HCT116 (cell line): ENCODE data around the gene MRPL41. TPM values are rescaled to one million over a fixed set of nuclear protein-coding genes. Genes with fewer than 3 reads are reported as not detected.

Source experiments
- ATAC-seq: fragments of 200-7000 bp; cut with Tn5 transposase; 2 replicates; pipeline ENCODE4 v1.9.1; 2020; ENCODE audit warnings: mild to moderate bottlenecking, moderate library complexity
- BruUV-seq: library from RNA; stranded (reverse); fragments of 400-500 nt; replicated peaks from 2 replicates; lab custom pipeline; 2021; lab: Mats Ljungman, UMichigan
- CTCF ChIA-PET: fragments of 300-600 bp; sonication (Branson Sonifier 250); formaldehyde crosslinking; loops from one replicate; lab custom pipeline; 2021; ENCODE audit warnings: antibody characterized with exemption; lab: Charles Lee
- POLR2A ChIA-PET: fragments of 300-600, 350-600 bp; sonication (Branson Sonifier 250); formaldehyde crosslinking; loops from one replicate; lab custom pipeline; 2021; ENCODE audit warnings: antibody characterized with exemption; lab: Charles Lee
- RAD21 ChIA-PET, 2 experiments: fragments of 300-600 bp; sonication (Branson Sonifier 250); formaldehyde crosslinking; loops; one replicate each; lab custom pipeline; 2023; ENCODE audit warnings: low total read pairs in 2 of 2; ENCODE audit not compliant: uncharacterized antibody in 2 of 2, unreplicated experiment in 2 of 2, low non-redundant PET in 1 of 2; lab: Charles Lee
- DNase-seq: peaks from one replicate; pipeline ENCODE4 v3.0.0-alpha.2; 2010; ENCODE audit warnings: low read depth, low spot score
- H2AFZ ChIP-seq: fragments of 200-600 bp; shearing (Covaris generic), sonication (generic); 2 replicates; pipeline ENCODE4 v1.6.1; 2017; ENCODE audit warnings: low read depth, mixed run types, mixed read lengths, antibody characterized with exemption, low read length; ENCODE audit not compliant: poor library complexity, severe bottlenecking
- H3K27ac ChIP-seq: 2 replicates; pipeline ENCODE4 v1.5.1; 2012; ENCODE audit warnings: low read depth, low read length
- H3K27me3 ChIP-seq: fragments of 200-600 bp; sonication (generic); 2 replicates; pipeline ENCODE4 v1.6.1; 2016; ENCODE audit warnings: mixed run types, low read length, mixed read lengths; ENCODE audit not compliant: insufficient read depth
- H3K36me3 ChIP-seq, 2 experiments: fragments of 200-500 bp in 1 of 2; fragments of 200-600 bp in 1 of 2; sonication (Bioruptor generic) in 1 of 2; sonication (generic) in 1 of 2; 2 replicates each; pipeline versions ENCODE4 v1.5.1 to v1.6.1; 2014 to 2016; ENCODE audit warnings: low read length in 2 of 2, inconsistent platforms in 1 of 2, mixed read lengths in 1 of 2, mixed run types in 1 of 2; ENCODE audit not compliant: insufficient read depth in 2 of 2, control insufficient read depth in 1 of 2
- H3K4me1 ChIP-seq, 2 experiments: fragments of 200-600 bp in 1 of 2; sonication (generic) in 1 of 2; 2 replicates each; pipeline versions ENCODE4 v1.5.1 to v1.6.1; 2012 to 2017; ENCODE audit warnings: low read length in 2 of 2, inconsistent platforms in 1 of 2, mild to moderate bottlenecking in 1 of 2, mixed read lengths in 1 of 2, mixed run types in 1 of 2, moderate library complexity in 1 of 2; ENCODE audit not compliant: insufficient read depth in 2 of 2, control insufficient read depth in 1 of 2
- H3K4me2 ChIP-seq: fragments of 200-600 bp; sonication (generic); 2 replicates; pipeline ENCODE4 v1.6.1; 2017; ENCODE audit warnings: mixed run types, low read length, mixed read lengths
- H3K4me3 ChIP-seq, 2 experiments: fragments of 200-600 bp in 1 of 2; sonication (generic) in 1 of 2; replicated peaks in 1 of 2; 2 replicates each; pipeline ENCODE4 v1.5.1; 2011 to 2016; ENCODE audit warnings: low read length in 2 of 2, control low read depth in 1 of 2, low read depth in 1 of 2, mild to moderate bottlenecking in 1 of 2, mixed read lengths in 1 of 2, mixed run types in 1 of 2
- H3K79me2 ChIP-seq: fragments of 200-600 bp; sonication (generic); 2 replicates; pipeline ENCODE4 v1.6.1; 2017; ENCODE audit warnings: mild to moderate bottlenecking, mixed run types, low read length, moderate library complexity, mixed read lengths; ENCODE audit not compliant: insufficient read depth
- H3K9ac ChIP-seq: fragments of 200-600 bp; sonication (generic); 2 replicates; pipeline ENCODE4 v1.6.1; 2016; ENCODE audit warnings: low read length, mixed read lengths
- H3K9me2 ChIP-seq: fragments of 200-600 bp; sonication (generic), shearing (Covaris generic); 2 replicates; pipeline ENCODE4 v1.6.1; 2017; ENCODE audit warnings: mixed run types, mild to moderate bottlenecking, moderate library complexity; ENCODE audit not compliant: insufficient read depth
- H3K9me3 ChIP-seq, 2 experiments: fragments of 200-500 bp in 1 of 2; fragments of 200-600 bp in 1 of 2; sonication (Bioruptor generic) in 1 of 2; sonication (generic) in 1 of 2; 2 replicates each; pipeline ENCODE4 v1.6.1; 2014 to 2017; ENCODE audit warnings: low read length in 2 of 2, mixed read lengths in 2 of 2, inconsistent platforms in 1 of 2, low read depth in 1 of 2, mild to moderate bottlenecking in 1 of 2, mixed run types in 1 of 2, moderate library complexity in 1 of 2; ENCODE audit not compliant: control insufficient read depth in 1 of 2, insufficient read depth in 1 of 2
- H4K20me1 ChIP-seq: fragments of 200-600 bp; sonication (generic), shearing (Covaris generic); 2 replicates; pipeline ENCODE4 v1.6.1; 2017; ENCODE audit warnings: mixed run types, mild to moderate bottlenecking, moderate library complexity; ENCODE audit not compliant: insufficient read depth
- CBX3 ChIP-seq: IDR thresholded peaks from 2 replicates; pipeline ENCODE4 v1.6.1; 2012; ENCODE audit warnings: low read depth
- CEBPB ChIP-seq: IDR thresholded peaks from 2 replicates; pipeline ENCODE4 v1.6.1; 2012; ENCODE audit warnings: low read depth
- CTCF ChIP-seq, 3 experiments: fragments of 200-600 bp in 1 of 3; sonication (generic) in 1 of 3; IDR thresholded peaks in 2 of 3; conservative IDR thresholded peaks in 1 of 3; 2 replicates each; pipeline ENCODE4 v1.5.1; 2012 to 2017; ENCODE audit warnings: low read depth in 2 of 3, low read length in 2 of 3, antibody characterized with exemption in 1 of 3, borderline replicate concordance in 1 of 3, control low read depth in 1 of 3, mild to moderate bottlenecking in 1 of 3, mixed read lengths in 1 of 3, mixed run types in 1 of 3, moderate library complexity in 1 of 3; ENCODE audit not compliant: insufficient read depth in 1 of 3
- EGR1 ChIP-seq: IDR thresholded peaks from 2 replicates; pipeline ENCODE4 v1.6.1; 2012; ENCODE audit warnings: low read depth
- ELF1 ChIP-seq: IDR thresholded peaks from 2 replicates; pipeline ENCODE4 v1.6.1; 2012; ENCODE audit warnings: low read depth, borderline replicate concordance
- JUND ChIP-seq: IDR thresholded peaks from 2 replicates; pipeline ENCODE4 v1.6.1; 2012
- MAX ChIP-seq: IDR thresholded peaks from 2 replicates; pipeline ENCODE4 v1.6.1; 2012
- RAD21 ChIP-seq: IDR thresholded peaks from 2 replicates; pipeline ENCODE4 v1.6.1; 2012; ENCODE audit warnings: low read depth, mild to moderate bottlenecking
- SRF ChIP-seq: IDR thresholded peaks from 2 replicates; pipeline ENCODE4 v1.6.1; 2012; ENCODE audit warnings: low read depth
- ZBTB33 ChIP-seq: IDR thresholded peaks from 2 replicates; pipeline ENCODE4 v1.6.1; 2011; ENCODE audit warnings: mild to moderate bottlenecking, low read length, moderate library complexity; ENCODE audit not compliant: insufficient replicate concordance; ENCODE audit errors: extremely low read depth
- intact Hi-C: fragments of 100-400 bp; cut with micrococcal nuclease; formaldehyde crosslinking; loops from 2 replicates; pipeline ENCODE4 v1.10.0; 2022
- total RNA-seq: library from RNA; stranded (reverse); gene quantifications from one replicate; pipeline ENCODE4 v1.2.1, GENCODE V29; 2021; ENCODE audit not compliant: unreplicated experiment

The MRPL41 gene
- total RNA-seq, 1 experiment from 2014 or later = 69.5 TPM

DNA sequence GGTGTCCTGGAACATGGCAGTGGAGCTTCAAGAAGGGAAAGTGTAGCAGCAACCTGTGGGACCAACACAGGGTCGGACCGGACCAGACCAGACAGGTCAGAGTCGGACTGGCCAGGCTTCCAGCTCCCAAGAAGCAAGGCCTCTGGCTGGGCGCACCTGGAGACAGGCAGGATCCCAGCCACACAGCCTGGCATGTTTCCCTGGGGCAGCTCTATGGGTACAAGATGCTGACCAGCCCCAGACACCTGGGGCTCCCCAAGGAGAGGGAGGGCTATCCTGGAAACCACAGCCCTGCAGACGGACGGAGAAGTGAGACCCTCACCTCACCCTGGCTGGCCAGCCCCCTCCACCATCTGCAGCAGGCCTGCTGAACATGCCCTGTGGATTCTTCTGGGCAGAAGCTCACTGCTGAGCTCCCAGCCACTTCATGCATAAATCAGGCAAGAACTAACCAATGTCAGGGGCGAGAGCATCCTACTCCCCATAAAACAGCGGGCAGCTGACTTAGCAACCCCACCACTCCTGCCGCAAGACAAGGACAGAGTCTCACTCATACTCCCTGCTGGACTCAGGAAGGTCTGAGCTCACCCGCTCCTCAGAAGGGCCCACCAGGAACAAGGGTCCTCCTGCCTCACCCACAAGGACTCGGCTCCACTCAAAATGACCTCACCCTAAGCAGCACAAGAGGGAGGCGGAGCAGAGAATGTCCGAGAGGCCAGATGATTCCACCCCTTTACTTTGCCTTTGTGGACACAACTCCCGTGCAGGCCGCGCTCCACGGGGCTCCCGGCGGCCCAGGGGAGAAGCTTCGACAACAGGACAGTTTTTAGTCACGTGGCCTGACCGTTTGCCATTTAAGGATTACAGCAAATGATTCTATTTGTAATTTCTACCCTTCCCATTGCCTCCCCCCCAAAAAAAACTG lies 29.9 kb downstream of the MRPL41 start:
- Histone ChIP-seq H3K4me3 (no peak overlapping the region), H2AFZ (no peak overlapping the region), H3K79me2 (peaks cover 67% of the 10 kb centered on the region), H3K27ac (no peak overlapping the region), H4K20me1 (no peaks in the 10 kb centered on the region), H3K36me3 (peaks cover 17 to 46% of the 10 kb centered on the region in 2 experiments; a peak in 3 of 4 replicates), H3K9me3 (no peaks in the 10 kb centered on the region), H3K9me2 (no peaks in the 10 kb centered on the region), H3K27me3 (no peaks in the 10 kb centered on the region), H3K9ac (no peak overlapping the region), H3K4me1 (peaks cover 6 to 15% of the 10 kb centered on the region in 2 experiments; a peak in 3 of 4 replicates), H3K4me2 (no peak overlapping the region)
- intact Hi-C loops = no loop called here
- ChIA-PET POLR2A (interaction anchor here (1.2 kb wide), 1 partner anchor 37 kb away, joined by 3 read pairs; the partner anchor contains the start of gene EHMT1), CTCF (interaction anchor here (1.0 to 1.7 kb wide), 3 partner anchors 10 to 113 kb away, joined by 3 to 5 read pairs (median 4); partner anchors contain the start of gene MRPL41), RAD21 (interaction anchor here in 1 of 2 experiments (0.7 kb wide), 1 partner anchor 9 kb away, joined by 3 read pairs; no protein-coding TSS in a partner anchor)
- ATAC-seq = no peak
- TF ChIP-seq JUND (no peak), MAX (no peak), CTCF (IDR thresholded peaks at IDR 0.05 in 2 of 3, conservative IDR thresholded peaks at IDR 0.05 in 1 of 3; ENCODE audit: borderline replicate concordance in 1 of 3, insufficient read depth in 1 of 3, low read depth in 2 of 3, low read length in 2 of 3) (no peak), ELF1 (no peak), ZBTB33 (no peak), RAD21 (no peak), CEBPB (no peak), CBX3 (no peak), SRF (no peak), EGR1 (no peak)
- BruUV-seq = no TSS peak
- DNase-seq = no peak
